Measurements from ENCODE around the gene ITPR2. TPM values are rescaled to one million over a fixed set of nuclear protein-coding genes. Genes with fewer than 3 reads are reported as not detected.

Gene ITPR2
- total RNA-seq, 2 donors from 2014 or later, result 14.8 to 74.4 TPM

GRCh38 chr12:26331960-26332359 is 501.0 kb downstream of the ITPR2 start:
- Mint-ChIP-seq H3K27me3 (ENCODE audit: insufficient read depth) (no peaks in the 10 kb centered on the region), H3K9me3 (no peaks in the 10 kb centered on the region), H3K4me3 (no peak overlapping the region)

GRCh38 chr12:26331136-26331535 is 501.9 kb downstream of the ITPR2 start:
- Histone ChIP-seq H3K4me3 (ENCODE audit: low read length) (no peak overlapping the region), H3K9ac (ENCODE audit: extremely low read depth, low read length, poor library complexity, severe bottlenecking) (no peak overlapping the region), H3K27ac (ENCODE audit: low read depth, low read length) (no peak overlapping the region), H3K4me1 (ENCODE audit: control insufficient read depth, insufficient read depth, low read length) (no peaks in the 10 kb centered on the region), H3K27me3 (ENCODE audit: control insufficient read depth, insufficient read depth, low read length, poor library complexity, severe bottlenecking) (no peaks in the 10 kb centered on the region), H3K9me3 (ENCODE audit: control insufficient read depth, low read length) (no peaks in the 10 kb centered on the region), H3K36me3 (ENCODE audit: control insufficient read depth, insufficient read depth, low read length) (no peaks in the 10 kb centered on the region)
- Mint-ChIP-seq H3K9me3 (no peaks in the 10 kb centered on the region), H3K36me3 (ENCODE audit: low read depth) (no peaks in the 10 kb centered on the region), H3K4me3 (no peak overlapping the region), H3K4me1 (no peaks in the 10 kb centered on the region), H3K27me3 (ENCODE audit: insufficient read depth) (no peaks in the 10 kb centered on the region), H3K27ac (no peak overlapping the region)
- DNase-seq, result no peak
- WGBS, 2 experiments (ENCODE audit: insufficient coverage in 1 of 2, insufficient read length in 1 of 2), result 94 to 98% methylated on average over 2 to 3 of the region's 3 CpGs
- TF ChIP-seq CTCF (conservative IDR thresholded peaks at IDR 0.05), result no peak

More at GRCh38 chr12:26331960-26332359, 501.0 kb downstream of the ITPR2 start:
- Histone ChIP-seq H3K27ac (ENCODE audit: low read depth, low read length) (no peak overlapping the region), H3K4me3 (ENCODE audit: low read length) (no peak overlapping the region), H3K9me3 (ENCODE audit: control insufficient read depth, low read length) (no peaks in the 10 kb centered on the region), H3K9ac (ENCODE audit: extremely low read depth, low read length, poor library complexity, severe bottlenecking) (no peak overlapping the region), H3K36me3 (ENCODE audit: control insufficient read depth, insufficient read depth, low read length) (no peaks in the 10 kb centered on the region), H3K4me1 (ENCODE audit: control insufficient read depth, insufficient read depth, low read length) (no peaks in the 10 kb centered on the region), H3K27me3 (ENCODE audit: control insufficient read depth, insufficient read depth, low read length, poor library complexity, severe bottlenecking) (no peaks in the 10 kb centered on the region)
- H3K27ac Mint-ChIP-seq, result no peak overlapping the region
- H3K36me3 Mint-ChIP-seq (ENCODE audit: low read depth), result no peaks in the 10 kb centered on the region
- no peak for DNase-seq
- H3K4me1 Mint-ChIP-seq, result no peaks in the 10 kb centered on the region
- TF ChIP-seq CTCF (conservative IDR thresholded peaks at IDR 0.05), result no peak
- 94 to 95% methylated on average over 3 to 4 of the region's 4 CpGs for WGBS, 2 experiments (ENCODE audit: insufficient coverage in 1 of 2, insufficient read length in 1 of 2)

- Histone ChIP-seq H3K9ac (ENCODE audit: extremely low read depth, low read length, poor library complexity, severe bottlenecking) (no peak overlapping the region), H3K4me1 (ENCODE audit: control insufficient read depth, insufficient read depth, low read length) (no peaks in the 10 kb centered on the region), H3K27ac (ENCODE audit: low read depth, low read length) (no peak overlapping the region), H3K9me3 (ENCODE audit: control insufficient read depth, low read length) (no peaks in the 10 kb centered on the region), H3K36me3 (ENCODE audit: control insufficient read depth, insufficient read depth, low read length) (no peaks in the 10 kb centered on the region), H3K4me3 (ENCODE audit: low read length) (no peak overlapping the region), H3K27me3 (ENCODE audit: control insufficient read depth, insufficient read depth, low read length, poor library complexity, severe bottlenecking) (no peaks in the 10 kb centered on the region)
- no peak overlapping the region for H3K4me3 Mint-ChIP-seq
- no peaks in the 10 kb centered on the region for H3K27me3 Mint-ChIP-seq (ENCODE audit: insufficient read depth)
- no peak for DNase-seq
- no peak for TF ChIP-seq CTCF (conservative IDR thresholded peaks at IDR 0.05)
- 57 to 69% methylated on average over 4 of the region's 4 CpGs for WGBS, 2 experiments (ENCODE audit: insufficient coverage in 1 of 2, insufficient read length in 1 of 2)
- H3K4me1 Mint-ChIP-seq, result no peaks in the 10 kb centered on the region
- H3K9me3 Mint-ChIP-seq, result no peaks in the 10 kb centered on the region
- H3K36me3 Mint-ChIP-seq (ENCODE audit: low read depth), result no peaks in the 10 kb centered on the region
- H3K27ac Mint-ChIP-seq, result no peak overlapping the region
Observed at GRCh38 chr12:26327975-26328644, 504.9 kb downstream of the ITPR2 start.

Data from endodermal cell (in vitro differentiated cells).